ENCODE data around the gene B3GNT4.
"Not testable (repeated sequence)": the region's sequence is repeated elsewhere in the genome, so short reads cannot be mapped to it uniquely, and the experiment has no call there.

B3GNT4 gene

GRCh38 chr12:122225683-122226365, 22.3 kb downstream of the B3GNT4 start, which contains the start of gene DIABLO:
Gene DIABLO (minus strand): TSS chr12:122226052. CDS start chr12:122226014, 38 bp downstream.
- DNase-seq, result peak; percentile 100

DNA sequence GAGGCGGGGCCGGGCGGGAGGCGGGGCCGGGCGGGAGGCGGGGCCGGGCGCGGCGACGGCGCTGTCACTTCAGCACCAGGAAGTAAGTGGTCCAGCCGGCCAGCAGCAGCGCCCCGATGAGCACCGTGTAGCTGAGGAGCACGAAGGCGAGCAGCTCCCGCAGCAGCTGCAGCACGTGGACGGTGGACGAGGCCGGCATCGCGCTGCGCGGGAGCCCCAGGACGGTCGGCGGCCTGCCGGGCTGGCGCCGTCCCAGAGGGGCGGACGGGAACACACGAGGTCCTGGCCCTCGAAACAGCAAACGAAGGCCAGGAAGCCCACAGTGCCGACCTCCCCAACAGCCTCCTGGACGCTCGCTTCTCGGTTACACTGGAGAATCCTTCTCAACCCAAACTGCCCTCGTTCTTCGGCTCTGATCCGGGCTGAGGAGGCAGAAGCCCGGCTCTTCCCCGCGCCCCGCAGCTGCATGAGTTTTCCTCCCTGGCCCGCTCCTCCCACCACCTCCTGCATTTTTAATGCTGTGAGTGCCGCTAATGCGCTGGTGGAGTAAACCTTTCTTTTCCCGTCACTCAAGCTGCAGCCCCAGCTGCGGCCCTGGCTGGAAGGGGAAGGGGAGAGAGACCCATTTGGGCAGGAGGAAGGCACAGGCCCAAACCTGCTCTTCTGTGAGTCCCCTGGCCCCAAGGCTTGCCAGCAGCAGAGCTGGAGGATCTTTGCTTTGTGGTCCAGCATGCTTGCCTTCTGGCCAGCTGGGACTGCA, 23.0 kb downstream of the B3GNT4 start:
- peak in 2 of 3 experiments; percentile 33 to 78 for DNase-seq

- peak; percentile 49 to 71 (median 55) for DNase-seq
Measured at GRCh38 chr12:122227341-122227740, 23.8 kb downstream of the B3GNT4 start.

- no peak for DNase-seq
Measured at GRCh38 chr12:122228092-122228491, 24.6 kb downstream of the B3GNT4 start.

GRCh38 chr12:122230798-122231197, 27.3 kb downstream of the B3GNT4 start:
- no peak for DNase-seq

GRCh38 chr12:122232691-122233090, 29.2 kb downstream of the B3GNT4 start:
- no peak for DNase-seq

DNA sequence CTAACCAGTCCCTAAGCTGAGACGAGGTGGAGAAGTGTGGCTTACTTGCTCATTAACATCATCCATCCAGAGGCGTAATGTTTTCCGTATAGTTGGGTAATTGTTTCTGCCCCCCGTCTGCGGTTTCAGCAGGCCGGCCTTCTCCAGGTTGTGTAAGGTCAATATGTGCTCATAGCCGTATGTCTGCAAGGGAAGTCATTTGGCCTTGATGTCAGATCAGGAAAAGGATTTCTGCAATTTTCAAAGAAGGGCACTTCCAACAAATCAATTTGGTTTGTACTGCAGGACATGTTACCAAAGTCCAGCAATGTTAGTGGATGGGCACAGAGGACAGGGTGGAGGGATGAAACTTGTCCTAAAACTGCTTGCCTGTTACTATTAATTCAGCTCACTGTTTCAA, 32.2 kb downstream of the B3GNT4 start:
- DNase-seq, result no peak

DNA sequence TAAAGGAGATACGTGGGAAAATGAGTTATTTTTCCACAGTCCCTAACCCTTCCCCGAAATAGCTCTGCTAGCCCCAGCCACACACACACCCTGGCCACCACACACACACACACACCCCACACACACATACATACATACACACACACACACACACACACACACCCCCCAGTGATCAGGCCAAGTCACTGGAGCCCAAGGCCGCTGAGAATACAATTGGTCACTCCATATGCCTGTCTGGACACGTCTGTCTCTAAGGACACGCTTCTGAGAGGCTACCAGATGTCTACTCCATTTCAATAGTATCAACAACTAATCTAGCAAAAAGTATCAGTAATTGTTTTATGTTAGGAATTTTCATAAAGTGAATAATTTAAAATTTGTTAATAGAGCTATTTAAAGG, 35.4 kb downstream of the B3GNT4 start:
- DNase-seq, result peak in 1 of 3 experiments; percentile 34

DNA sequence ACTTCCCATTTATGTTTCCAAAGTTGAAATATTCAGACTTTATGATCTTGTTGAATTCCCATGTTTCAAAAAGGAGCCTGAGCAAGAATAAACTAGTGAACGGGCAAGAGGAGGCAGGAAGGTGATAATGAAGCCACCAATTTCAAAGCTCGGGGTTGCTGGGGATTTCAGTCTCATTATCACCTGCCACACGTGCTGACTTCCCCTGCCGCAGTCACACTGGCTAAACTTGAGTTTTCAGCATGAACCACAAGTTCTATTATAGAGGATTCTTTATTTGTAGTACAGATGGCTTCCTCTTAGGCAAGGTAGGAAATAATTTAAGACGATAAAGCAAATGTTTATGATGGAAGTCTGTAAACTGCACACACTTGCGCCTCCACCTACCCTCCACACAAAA, 40.5 kb downstream of the B3GNT4 start:
- no peak for DNase-seq

DNA sequence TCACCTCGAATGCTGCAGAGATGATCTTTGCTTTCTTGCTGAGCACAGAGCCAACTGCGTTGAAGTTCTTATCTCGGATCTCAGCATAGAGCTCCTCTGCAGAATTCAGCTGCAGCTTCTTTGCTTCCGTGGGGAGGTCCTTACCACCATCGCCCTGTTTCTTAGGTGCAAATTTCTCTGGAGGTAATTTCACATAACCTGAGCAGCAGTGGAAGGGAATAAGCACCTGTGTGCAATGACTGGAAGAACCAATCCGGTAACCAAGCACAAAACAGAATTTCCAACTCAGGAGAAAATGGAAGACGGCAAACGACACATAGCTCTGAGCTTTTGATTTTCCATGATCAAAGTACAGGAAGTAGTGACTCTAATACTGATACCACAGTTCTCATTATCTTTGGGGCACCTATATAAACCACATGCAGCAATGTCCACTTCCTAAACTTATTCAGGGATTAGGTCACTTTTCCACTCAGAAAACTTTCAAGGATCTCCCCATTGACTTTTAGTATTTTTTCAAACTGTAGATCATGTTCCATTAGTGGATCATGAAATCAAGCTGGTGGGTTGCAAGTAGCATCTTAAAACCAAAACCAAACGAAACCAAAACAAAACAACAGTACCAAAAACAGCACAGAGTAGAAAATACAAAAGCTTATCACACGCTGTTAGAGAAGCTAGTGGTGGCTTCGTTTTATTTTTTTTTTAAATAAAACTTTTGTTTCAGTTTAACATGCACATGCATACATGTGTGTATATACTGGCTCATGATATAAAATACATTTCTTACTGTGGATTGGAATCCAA, 41.3 kb downstream of the B3GNT4 start:
- DNase-seq, result no peak

- no peak for DNase-seq
Measured at GRCh38 chr12:122245553-122245952, 42.0 kb downstream of the B3GNT4 start.

GRCh38 chr12:122250047-122250446, 46.5 kb downstream of the B3GNT4 start:
- DNase-seq, result peak in 2 of 3 experiments; percentile 24 to 79

- DNase-seq, result no peak
Measured at GRCh38 chr12:122250536-122250935, 47.0 kb downstream of the B3GNT4 start.

DNA sequence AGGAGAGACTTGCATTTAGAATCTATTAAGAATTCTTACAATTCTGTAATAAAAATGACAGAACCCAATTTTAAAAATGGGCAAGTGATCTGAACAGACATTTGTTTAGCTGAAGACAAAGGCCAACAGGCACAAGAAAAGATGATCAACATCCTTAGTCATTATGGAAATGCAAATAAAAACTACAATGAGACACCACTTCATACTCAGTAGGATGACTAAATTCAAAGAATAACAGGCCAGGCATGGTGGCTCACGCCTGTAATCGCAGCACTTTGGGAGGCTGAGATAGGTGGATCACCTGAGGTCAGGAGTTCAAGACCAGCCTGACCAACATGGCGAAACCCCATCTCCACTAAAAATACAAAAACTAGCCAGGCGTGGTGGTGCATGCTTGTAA, 55.0 kb downstream of the B3GNT4 start:
- DNase-seq, result not testable (repeated sequence)

Measured in NCI-H1417 (cell line).